ENCODE results near the gene ACAP2. TPM values are rescaled to one million over a fixed set of nuclear protein-coding genes. Genes with fewer than 3 reads are reported as not detected.

The ACAP2 gene
- polyA plus RNA-seq, 1 donor from 2014 or later = 88.7 TPM

GRCh38 chr3:195240171-195240701 lies 202.6 kb downstream of the ACAP2 start:
- Histone ChIP-seq H3K27ac (ENCODE audit: low read length) (no peak overlapping the region), H2AFZ (ENCODE audit: low read depth, low read length) (no peak overlapping the region)
- TF ChIP-seq SMC3 (conservative IDR thresholded peaks at IDR 0.05; ENCODE audit: poor library complexity) (no peak), EP300 (conservative IDR thresholded peaks at IDR 0.05; ENCODE audit: poor library complexity, severe bottlenecking) (no peak), RAD21 (conservative IDR thresholded peaks at IDR 0.05) (no peak), CTCF (IDR thresholded peaks at IDR 0.05; ENCODE audit: poor library complexity, severe bottlenecking) (no peak), MXI1 (conservative IDR thresholded peaks at IDR 0.05; ENCODE audit: poor library complexity, severe bottlenecking) (no peak), TAF1 (IDR thresholded peaks at IDR 0.05; ENCODE audit: low read depth) (no peak), EZH2 (IDR thresholded peaks at IDR 0.05; ENCODE audit: borderline replicate concordance, insufficient read depth, low read length, poor library complexity, severe bottlenecking) (no peak)

GRCh38 chr3:195239121-195239520 lies 203.7 kb downstream of the ACAP2 start:
- H3K27ac ChIP-seq (ENCODE audit: low read length) = no peak overlapping the region
- TF ChIP-seq CTCF (IDR thresholded peaks at IDR 0.05; ENCODE audit: poor library complexity, severe bottlenecking) (no peak), POLR2AphosphoS5 (IDR thresholded peaks at IDR 0.05) (no peak), RAD21 (conservative IDR thresholded peaks at IDR 0.05) (no peak), MXI1 (conservative IDR thresholded peaks at IDR 0.05; ENCODE audit: poor library complexity, severe bottlenecking) (no peak), TAF1 (IDR thresholded peaks at IDR 0.05; ENCODE audit: low read depth) (no peak), EP300 (conservative IDR thresholded peaks at IDR 0.05; ENCODE audit: poor library complexity, severe bottlenecking) (no peak), SMC3 (conservative IDR thresholded peaks at IDR 0.05; ENCODE audit: poor library complexity) (no peak), REST (IDR thresholded peaks at IDR 0.05; ENCODE audit: borderline replicate concordance) (no peak), EZH2 (IDR thresholded peaks at IDR 0.05; ENCODE audit: borderline replicate concordance, insufficient read depth, low read length, poor library complexity, severe bottlenecking) (no peak)
- no peaks in the 10 kb centered on the region for H3K36me3 ChIP-seq (ENCODE audit: insufficient read depth, low read length)

More at GRCh38 chr3:195240171-195240701, 202.6 kb downstream of the ACAP2 start:
- Histone ChIP-seq H3K9ac (ENCODE audit: low read length) (no peak overlapping the region), H3K4me2 (ENCODE audit: low read length) (no peak overlapping the region), H3K79me2 (replicated peaks; ENCODE audit: insufficient read depth, low read length) (no peaks in the 10 kb centered on the region), H4K20me1 (ENCODE audit: insufficient read depth) (no peaks in the 10 kb centered on the region), H3K9me2 (ENCODE audit: insufficient read depth, low read length) (no peaks in the 10 kb centered on the region), H3K9me3 (ENCODE audit: low read length) (no peaks in the 10 kb centered on the region), H3F3A (ENCODE audit: insufficient read depth, low read length, poor library complexity, severe bottlenecking) (no peaks in the 10 kb centered on the region), H3K36me3 (ENCODE audit: insufficient read depth, low read length) (no peaks in the 10 kb centered on the region), H3K4me3 (ENCODE audit: low read length) (no peak overlapping the region), H3K27me3 (ENCODE audit: insufficient read depth, low read depth, low read length) (no peaks in the 10 kb centered on the region)

More at GRCh38 chr3:195239121-195239520, 203.7 kb downstream of the ACAP2 start:
- H3K4me2 ChIP-seq (ENCODE audit: low read length) = no peak overlapping the region
- H3K4me3 ChIP-seq (ENCODE audit: low read length) = no peak overlapping the region
- H3K9me2 ChIP-seq (ENCODE audit: insufficient read depth, low read length) = no peaks in the 10 kb centered on the region
- H3F3A ChIP-seq (ENCODE audit: insufficient read depth, low read length, poor library complexity, severe bottlenecking) = no peaks in the 10 kb centered on the region
- no peaks in the 10 kb centered on the region for H3K9me3 ChIP-seq (ENCODE audit: low read length)
- H2AFZ ChIP-seq (ENCODE audit: low read depth, low read length) = no peak overlapping the region
- H3K9ac ChIP-seq (ENCODE audit: low read length) = no peak overlapping the region
- H4K20me1 ChIP-seq (ENCODE audit: insufficient read depth) = no peaks in the 10 kb centered on the region
- no peaks in the 10 kb centered on the region for H3K79me2 ChIP-seq (replicated peaks; ENCODE audit: insufficient read depth, low read length)
- H3K27me3 ChIP-seq (ENCODE audit: insufficient read depth, low read depth, low read length) = no peaks in the 10 kb centered on the region
